HG02943 (cell line): Measurements from ENCODE around the gene PHF13.

Experiments used
- ATAC-seq: cut with Tn5 transposase; IDR thresholded peaks from one replicate; pipeline ENCODE4 v1.9.1; 2021; ENCODE audit warnings: mild to moderate bottlenecking, low read depth, moderate library complexity; ENCODE audit not compliant: unreplicated experiment

Gene PHF13

GRCh38 chr1:6613361-6614018, at the start of gene PHF13:
TSS of gene PHF13 (plus strand) at chr1:6613731. CDS start at chr1:6614067, 336 bp downstream.
- peak; percentile 85 for ATAC-seq

DNA sequence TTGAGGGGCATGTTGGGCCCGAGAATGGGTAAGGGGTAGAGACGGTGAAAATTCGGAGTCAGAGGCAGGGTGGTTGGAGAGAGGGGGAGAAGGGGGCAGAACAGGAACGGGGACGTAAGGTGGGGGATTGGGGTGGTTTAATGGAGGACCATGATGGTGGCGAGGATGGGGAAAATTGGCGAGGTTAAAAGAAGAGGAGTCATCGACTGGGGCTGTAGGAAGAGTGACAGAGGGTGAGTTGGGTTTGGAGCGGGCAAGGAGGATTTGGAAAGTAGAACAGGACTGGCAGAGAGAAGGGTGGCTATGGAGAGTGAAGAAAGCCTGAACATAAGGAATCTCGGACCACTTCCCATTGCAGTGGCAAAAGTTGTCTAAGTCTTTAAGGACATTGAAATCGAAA, 44.5 kb upstream of the PHF13 start:
- ATAC-seq: no peak

DNA sequence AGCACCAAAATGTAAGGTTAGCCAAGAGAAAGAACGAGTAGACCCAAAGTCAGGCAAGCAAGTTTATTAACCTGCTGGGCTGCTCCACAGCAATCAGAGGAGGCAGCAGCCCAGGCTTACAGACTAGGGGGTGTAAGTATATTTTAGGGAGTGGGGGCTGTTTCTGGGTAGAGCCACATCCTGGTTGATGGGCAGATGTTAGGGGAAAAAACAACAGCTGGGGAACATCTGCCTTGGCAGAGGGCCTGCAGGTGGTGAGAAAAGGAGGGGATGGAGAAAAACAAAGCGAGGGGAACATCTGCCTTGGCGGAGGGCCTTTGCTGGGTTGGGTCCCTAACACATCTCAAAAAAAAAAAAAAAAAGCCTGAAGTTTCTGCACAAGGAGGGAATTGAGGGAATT, 43.4 kb upstream of the PHF13 start:
- no peak for ATAC-seq

DNA sequence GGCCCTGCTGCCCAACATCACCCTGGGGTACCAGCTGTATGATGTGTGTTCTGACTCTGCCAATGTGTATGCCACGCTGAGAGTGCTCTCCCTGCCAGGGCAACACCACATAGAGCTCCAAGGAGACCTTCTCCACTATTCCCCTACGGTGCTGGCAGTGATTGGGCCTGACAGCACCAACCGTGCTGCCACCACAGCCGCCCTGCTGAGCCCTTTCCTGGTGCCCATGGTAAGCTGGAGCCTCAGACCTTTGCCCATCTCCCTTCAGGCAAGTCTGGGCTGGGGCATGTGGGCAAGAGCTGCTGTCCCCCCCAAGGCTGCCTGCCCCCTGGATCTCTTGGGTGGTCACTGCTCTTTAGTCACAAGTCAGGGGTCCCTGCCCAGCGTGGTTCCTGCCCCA, 42.5 kb upstream of the PHF13 start:
- no peak for ATAC-seq

- no peak for ATAC-seq
Measured at GRCh38 chr1:6572653-6573383, 40.7 kb upstream of the PHF13 start.

GRCh38 chr1:6574025-6574620, 39.4 kb upstream of the PHF13 start:
- no peak for ATAC-seq

GRCh38 chr1:6574818-6575217, 38.7 kb upstream of the PHF13 start:
- ATAC-seq: no peak

DNA sequence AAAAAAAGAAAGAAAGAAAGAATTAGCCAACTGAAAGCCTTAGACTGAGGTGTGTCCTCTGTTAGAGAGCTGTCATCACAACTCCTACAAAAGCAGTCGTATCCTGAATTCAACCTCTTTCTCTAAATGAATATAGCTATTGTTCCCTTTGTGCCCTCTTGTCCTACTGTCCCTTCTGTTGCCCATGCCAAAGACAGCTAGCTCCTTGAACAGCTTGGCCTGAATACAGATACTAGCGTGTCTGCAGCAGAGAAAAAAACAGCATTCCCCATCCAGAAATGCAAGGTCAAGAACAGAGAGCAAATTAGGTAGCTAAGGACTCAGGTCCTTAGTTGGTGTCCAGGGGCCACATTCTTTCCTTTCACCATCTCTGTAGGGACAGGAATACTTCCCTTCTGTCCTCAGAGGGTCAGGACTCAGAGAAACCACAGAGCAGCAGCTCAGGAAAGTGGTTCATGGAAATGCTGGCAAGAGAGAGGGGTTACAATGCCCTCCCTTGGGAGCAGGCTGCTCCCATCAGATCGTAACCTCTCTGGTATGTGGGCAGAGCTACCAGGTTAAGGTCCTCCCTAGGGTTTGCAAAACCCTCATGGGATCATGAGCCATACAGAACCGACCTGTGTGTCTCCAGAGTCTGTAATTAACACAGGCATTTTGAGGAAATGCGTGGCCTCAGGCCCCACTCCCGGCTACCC, 35.6 kb upstream of the PHF13 start:
- no peak for ATAC-seq

DNA sequence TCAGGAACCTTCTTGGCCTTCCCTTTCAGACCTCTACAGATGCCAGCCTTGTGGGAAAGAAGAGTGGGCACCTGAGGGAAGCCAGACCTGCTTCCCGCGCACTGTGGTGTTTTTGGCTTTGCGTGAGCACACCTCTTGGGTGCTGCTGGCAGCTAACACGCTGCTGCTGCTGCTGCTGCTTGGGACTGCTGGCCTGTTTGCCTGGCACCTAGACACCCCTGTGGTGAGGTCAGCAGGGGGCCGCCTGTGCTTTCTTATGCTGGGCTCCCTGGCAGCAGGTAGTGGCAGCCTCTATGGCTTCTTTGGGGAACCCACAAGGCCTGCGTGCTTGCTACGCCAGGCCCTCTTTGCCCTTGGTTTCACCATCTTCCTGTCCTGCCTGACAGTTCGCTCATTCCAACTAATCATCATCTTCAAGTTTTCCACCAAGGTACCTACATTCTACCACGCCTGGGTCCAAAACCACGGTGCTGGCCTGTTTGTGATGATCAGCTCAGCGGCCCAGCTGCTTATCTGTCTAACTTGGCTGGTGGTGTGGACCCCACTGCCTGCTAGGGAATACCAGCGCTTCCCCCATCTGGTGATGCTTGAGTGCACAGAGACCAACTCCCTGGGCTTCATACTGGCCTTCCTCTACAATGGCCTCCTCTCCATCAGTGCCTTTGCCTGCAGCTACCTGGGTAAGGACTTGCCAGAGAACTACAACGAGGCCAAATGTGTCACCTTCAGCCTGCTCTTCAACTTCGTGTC, 34.7 kb upstream of the PHF13 start:
- no peak for ATAC-seq

- ATAC-seq: peak; percentile 91
Measured at GRCh38 chr1:6579374-6580118, 34.0 kb upstream of the PHF13 start, which contains the start of gene ZBTB48. TSS of gene ZBTB48 (plus strand) at chr1:6579994. CDS start at chr1:6580610, 616 bp downstream.

- ATAC-seq: peak; percentile 7
Measured at GRCh38 chr1:6580119-6580592, 33.4 kb upstream of the PHF13 start.

DNA sequence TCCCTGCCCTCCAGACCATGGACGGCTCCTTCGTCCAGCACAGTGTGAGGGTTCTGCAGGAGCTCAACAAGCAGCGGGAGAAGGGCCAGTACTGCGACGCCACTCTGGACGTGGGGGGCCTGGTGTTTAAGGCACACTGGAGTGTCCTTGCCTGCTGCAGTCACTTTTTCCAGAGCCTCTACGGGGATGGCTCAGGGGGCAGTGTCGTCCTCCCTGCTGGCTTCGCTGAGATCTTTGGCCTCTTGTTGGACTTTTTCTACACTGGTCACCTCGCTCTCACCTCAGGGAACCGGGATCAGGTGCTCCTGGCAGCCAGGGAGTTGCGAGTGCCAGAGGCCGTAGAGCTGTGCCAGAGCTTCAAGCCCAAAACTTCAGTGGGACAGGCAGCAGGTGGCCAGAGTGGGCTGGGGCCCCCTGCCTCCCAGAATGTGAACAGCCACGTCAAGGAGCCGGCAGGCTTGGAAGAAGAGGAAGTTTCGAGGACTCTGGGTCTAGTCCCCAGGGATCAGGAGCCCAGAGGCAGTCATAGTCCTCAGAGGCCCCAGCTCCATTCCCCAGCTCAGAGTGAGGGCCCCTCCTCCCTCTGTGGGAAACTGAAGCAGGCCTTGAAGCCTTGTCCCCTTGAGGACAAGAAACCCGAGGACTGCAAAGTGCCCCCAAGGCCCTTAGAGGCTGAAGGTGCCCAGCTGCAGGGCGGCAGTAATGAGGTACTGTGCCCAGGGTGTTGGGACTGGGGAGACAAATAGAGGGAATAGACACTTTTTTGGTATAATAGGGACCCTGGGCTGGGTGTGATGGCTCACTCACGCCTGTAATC, 32.7 kb upstream of the PHF13 start:
- ATAC-seq: no peak

GRCh38 chr1:6581561-6582305, 31.8 kb upstream of the PHF13 start:
- no peak for ATAC-seq

- no peak for ATAC-seq
Measured at GRCh38 chr1:6582370-6582769, 31.2 kb upstream of the PHF13 start.

- no peak for ATAC-seq
Measured at GRCh38 chr1:6584126-6585080, 29.1 kb upstream of the PHF13 start.

DNA sequence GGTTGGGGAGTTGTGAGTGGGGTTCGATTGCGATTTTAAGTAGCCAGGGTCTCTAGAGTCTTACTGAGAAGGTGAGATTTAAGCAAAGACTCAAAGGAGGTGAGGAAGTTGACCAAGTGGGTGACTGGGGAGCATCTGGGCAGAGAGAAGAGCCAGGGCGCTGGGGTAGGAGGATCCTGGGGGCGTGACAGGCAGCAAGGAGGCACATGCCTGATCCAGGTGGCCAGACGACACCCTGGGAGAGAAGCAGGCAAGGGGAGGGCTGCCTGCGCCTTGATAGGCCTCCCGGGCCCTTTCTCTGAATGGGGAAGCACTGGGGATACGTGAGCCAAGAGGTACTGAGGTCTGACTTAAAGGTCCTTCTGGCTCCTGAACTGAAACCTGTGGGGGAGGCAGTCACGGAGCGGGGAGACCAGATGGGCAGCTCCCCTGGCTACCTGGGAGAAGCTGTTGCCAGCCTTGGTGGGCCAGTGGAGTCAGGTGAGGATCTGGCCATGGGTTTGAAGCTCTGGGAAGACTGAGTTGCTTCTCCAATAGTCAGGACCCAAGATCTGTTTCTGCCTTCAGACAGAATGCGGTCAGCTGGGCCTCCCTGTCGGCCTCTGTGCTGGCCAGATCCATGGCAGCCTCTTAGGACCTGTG, 28.3 kb upstream of the PHF13 start:
- ATAC-seq: no peak
